NCI-H774 (cell line): ENCODE measurements around the gene WTAP.
A peak's percentile ranks its signal among the peaks of the same experiment; 100 is the strongest.
"Not testable (repeated sequence)": the region's sequence is repeated elsewhere in the genome, so short reads cannot be mapped to it uniquely, and the experiment has no call there.

ENCODE experiments used
- DNase-seq: peaks from one replicate; lab custom pipeline; 2025; lab: John Stamatoyannopoulos, UW

The WTAP gene

GRCh38 chr6:159761873-159762680 is 34.8 kb downstream of the WTAP start, which contains the start of gene ACAT2:
Gene ACAT2 (plus strand): TSS chr6:159762045. CDS start chr6:159762088, 43 bp downstream.
- peak; percentile 98 for DNase-seq

- DNase-seq, result no peak
Observed at GRCh38 chr6:159762681-159763293, 35.5 kb downstream of the WTAP start.

- DNase-seq, result no peak
Observed at GRCh38 chr6:159766906-159767305, 39.6 kb downstream of the WTAP start.

- DNase-seq, result no peak
Observed at GRCh38 chr6:159769470-159769869, 42.2 kb downstream of the WTAP start.

GRCh38 chr6:159772196-159772595 is 44.9 kb downstream of the WTAP start:
- no peak for DNase-seq

DNA sequence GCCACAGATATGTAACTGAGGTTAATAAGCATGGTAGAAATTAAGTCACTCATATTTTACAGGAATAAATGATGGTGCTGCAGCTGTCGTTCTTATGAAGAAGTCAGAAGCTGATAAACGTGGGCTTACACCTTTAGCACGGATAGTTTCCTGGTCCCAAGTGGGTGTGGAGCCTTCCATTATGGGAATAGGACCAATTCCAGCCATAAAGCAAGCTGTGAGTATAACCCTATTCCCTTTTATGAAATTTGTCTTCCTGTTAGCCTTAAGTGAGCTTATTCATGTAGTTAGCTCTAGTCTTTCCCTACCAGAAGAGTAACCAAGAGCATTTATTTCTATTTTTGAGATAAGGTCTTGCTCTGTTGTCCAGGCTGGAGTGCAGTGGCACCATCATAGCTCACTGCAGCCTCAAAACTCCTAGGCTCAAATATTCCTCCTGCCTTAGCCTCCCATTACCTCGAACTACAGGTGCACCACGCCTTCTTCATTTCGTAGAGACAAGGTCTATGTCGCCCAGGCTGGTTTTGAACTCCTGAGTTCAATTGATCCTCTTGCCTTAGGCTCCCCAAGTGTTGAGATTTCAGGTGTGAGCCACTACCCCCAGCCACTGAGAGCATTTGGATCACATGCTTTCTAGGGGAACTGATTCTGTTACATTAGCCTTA is 50.1 kb downstream of the WTAP start:
- no peak for DNase-seq

- no peak for DNase-seq
Observed at GRCh38 chr6:159778131-159778530, 50.8 kb downstream of the WTAP start.

- no peak for DNase-seq
Observed at GRCh38 chr6:159778542-159779103, 51.3 kb downstream of the WTAP start.

DNA sequence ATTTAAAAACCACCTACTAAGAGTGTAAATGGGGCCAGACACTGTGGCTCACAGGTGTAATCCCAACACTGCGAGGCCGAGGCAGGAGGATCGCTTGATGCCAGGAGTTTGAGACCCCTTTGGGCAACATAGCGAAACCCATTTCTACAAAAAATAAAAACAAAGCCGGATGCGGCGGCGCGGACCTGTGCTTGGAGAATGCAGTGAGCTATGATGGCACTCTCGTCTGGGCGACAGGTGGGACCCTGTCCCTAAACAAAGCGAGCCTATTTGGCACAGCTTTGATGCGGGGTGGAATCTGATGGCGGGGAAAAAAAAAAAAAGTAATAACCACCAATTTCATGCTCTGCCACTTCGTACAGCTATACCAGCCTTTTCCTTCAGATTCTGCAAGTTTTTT is 61.0 kb downstream of the WTAP start:
- no peak for DNase-seq

DNA sequence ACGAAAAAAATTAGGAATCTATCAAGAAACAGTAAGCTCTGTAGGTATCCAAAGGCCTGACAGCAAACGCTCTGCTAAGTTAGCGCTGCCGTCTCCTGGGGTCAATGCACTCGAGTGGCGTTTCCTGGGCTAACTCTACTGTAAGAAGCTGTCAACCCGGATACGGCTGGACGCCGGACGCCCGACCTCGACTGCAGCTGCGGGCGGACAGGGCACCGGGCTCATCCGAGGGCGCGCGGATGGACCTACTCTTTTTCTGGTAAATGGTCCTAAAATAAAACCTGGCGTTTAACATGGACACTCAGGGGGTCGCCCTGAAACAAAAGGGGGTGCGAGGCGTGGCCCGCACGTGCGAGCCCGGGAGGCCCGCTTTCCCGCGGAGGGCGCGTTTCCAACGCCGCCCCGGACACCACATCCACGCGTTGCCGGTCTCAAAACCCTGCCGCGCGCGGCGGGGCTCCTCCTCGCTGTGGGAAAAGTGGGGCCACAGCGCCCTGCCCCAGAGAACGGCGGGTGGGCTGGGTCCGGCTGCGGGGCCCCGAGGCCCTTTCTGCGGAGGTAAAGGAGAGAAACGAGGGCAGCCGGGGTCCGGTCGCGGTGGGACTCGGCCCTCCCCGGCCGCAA is 61.6 kb downstream of the WTAP start:
- DNase-seq, result no peak

DNA sequence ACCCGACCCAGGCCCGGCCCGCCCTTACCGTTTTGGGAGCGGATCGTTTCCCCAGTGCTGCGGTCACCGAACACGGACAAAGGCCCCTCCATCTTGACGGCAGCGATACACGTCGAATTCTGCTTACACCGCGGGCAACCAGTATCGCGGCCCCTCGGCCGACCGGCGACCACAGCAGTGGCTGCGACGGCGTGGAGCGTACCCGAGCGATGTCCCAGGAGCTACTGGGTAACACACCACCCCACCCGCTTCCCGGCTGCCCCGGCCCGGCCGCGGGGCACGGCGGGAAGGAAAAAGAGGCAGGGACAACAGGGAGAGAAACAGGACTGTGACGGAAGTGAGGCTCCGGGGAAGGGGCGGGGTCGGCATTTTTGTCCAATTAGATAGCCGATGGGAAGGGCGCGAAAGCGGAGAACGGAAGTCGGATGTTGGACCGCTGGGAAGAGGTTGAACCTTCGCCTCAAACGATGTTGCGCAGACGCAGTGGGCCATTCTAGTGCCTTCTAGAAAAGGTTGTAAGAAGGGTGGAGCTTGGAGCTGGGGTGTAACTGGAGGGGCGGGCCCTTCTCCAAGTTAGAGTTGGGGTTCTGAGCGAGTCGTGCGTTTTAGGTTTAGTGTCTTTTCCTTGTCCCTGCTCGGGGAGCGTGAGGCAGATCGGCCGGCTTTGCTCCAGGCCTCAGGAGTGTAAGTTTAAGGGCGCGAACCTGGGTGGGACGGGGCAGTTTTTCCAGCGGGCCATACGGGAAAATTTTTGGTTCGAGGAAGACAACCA is 62.3 kb downstream of the WTAP start, which contains the start of gene TCP1:
TSS of gene TCP1 (minus strand) at position 226 of the 772 bp plus-strand sequence. CDS start at position 92, 134 bp downstream.
- DNase-seq, result peak; percentile 100

GRCh38 chr6:159790149-159790955 is 63.0 kb downstream of the WTAP start, which contains the start of gene MRPL18:
Gene MRPL18 (plus strand): TSS chr6:159790467. CDS start chr6:159790588, 121 bp downstream.
- peak; percentile 98 for DNase-seq

GRCh38 chr6:159790956-159791598 is 63.8 kb downstream of the WTAP start:
- no peak for DNase-seq

- not testable (repeated sequence) for DNase-seq
Observed at GRCh38 chr6:159794976-159795375, 67.7 kb downstream of the WTAP start.

GRCh38 chr6:159797554-159797953 is 70.2 kb downstream of the WTAP start:
- DNase-seq, result no peak

GRCh38 chr6:159800141-159800865 is 73.0 kb downstream of the WTAP start, which contains the start of gene PNLDC1:
Gene PNLDC1 (plus strand): TSS chr6:159800276. CDS start chr6:159800308, 32 bp downstream.
- DNase-seq, result no peak

GRCh38 chr6:159801935-159802334 is 74.6 kb downstream of the WTAP start:
- DNase-seq, result no peak

DNA sequence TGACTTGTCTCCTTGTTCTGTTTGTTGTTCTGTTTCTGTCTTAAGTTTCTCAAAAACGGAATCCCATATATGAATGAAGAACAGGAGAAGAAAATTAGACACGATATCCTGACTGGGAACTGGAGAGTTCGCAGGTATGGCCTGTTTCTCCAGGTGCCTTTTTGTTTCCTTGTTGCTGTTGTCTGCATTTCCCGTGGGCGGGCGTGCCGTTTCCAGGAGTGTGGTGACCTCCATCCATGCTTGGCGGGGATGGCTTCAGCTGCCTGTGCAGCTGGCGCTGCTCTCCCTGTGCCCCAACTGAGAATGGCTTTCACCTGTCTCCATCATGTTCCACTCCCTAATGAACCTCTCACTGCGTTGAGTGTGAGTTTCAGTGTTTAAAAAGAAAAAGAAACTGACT is 77.2 kb downstream of the WTAP start:
- peak; percentile 65 for DNase-seq
